ENCODE measurements around the gene CLMN. TPM values are rescaled to one million over a fixed set of nuclear protein-coding genes. Genes with fewer than 3 reads are reported as not detected.
A peak's percentile ranks its signal among the peaks of the same experiment; 100 is the strongest.

CLMN gene
- polyA plus RNA-seq, 6 donors from 2014 or later = 4.9 to 23.8 (median 12.7) TPM

DNA sequence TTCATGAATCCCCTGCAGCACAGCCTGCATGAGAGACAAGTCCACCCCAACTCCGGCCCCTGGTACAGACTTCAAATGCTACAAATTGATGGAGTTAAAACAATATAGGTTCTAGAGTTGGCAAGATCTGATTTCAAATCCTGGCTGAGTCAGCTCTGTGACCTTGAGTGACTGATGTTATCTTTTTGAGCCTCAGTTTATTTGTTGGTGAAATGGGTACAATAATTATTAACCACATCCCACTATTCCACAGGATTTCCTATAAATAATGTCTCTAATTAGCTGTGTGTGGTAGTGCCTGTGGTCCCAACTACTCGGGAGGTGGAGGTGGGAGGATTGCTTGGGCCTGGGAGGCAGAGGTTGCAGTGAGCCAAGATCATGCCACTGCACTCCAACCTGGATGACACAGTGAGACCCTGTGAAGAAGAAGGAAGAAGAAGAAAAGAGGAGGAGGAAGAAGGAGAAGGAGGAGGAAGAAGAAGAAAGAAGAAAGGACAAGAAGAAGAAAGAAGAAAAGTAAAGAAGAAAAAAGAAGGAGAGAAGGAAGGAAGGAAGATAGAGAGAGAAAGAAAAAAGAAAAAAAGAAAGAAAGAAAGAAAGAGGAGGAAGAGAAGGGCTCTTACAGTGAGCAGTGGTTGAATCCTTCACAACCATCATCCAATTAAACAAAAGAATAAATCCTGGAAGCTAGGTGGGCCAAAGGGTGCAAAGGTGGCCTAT, 122.7 kb downstream of the CLMN start:
- peaks cover 4 to 16% (median 14%) of the 10 kb centered on the region in 3 donors for H3K4me1 Mint-ChIP-seq
- H3K36me3 Mint-ChIP-seq = peaks cover 3 to 17% of the 10 kb centered on the region in 2 donors
- peak overlapping the region in 3 of 6 donors; percentile 16 to 81 (median 72) for H3K27ac Mint-ChIP-seq
- H3K27me3 Mint-ChIP-seq = no peaks in the 10 kb centered on the region
- ATAC-seq (ENCODE audit: low read depth in 2 of 2) (no peak), DNase-seq (no peak)
- no peak overlapping the region for H3K4me3 Mint-ChIP-seq
- H3K9me3 Mint-ChIP-seq = no peaks in the 10 kb centered on the region

DNA sequence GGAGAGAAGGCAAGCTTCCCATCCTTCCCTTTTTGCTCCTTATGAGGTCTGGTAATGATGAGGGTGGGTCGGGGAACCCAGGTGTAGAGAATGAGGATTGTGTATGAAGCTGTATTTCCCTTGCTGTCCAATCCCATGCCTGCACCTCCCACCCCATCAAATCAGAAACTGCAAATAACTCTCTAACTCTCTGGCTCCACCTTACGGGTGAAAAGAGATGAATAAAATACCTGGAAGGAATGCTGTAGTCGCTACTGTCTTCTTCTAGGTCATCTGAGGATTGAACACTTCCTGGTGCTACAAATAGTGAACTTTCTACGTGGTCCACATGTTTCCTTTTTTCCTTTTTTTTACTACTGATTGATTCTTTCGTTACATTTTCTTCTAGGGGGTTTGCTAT, 123.4 kb downstream of the CLMN start:
- no peaks in the 10 kb centered on the region for H3K9me3 Mint-ChIP-seq
- DNase-seq (peak; percentile 11), ATAC-seq (ENCODE audit: low read depth in 2 of 2) (peak; percentile 55 to 76)
- no peaks in the 10 kb centered on the region for H3K27me3 Mint-ChIP-seq
- H3K4me1 Mint-ChIP-seq = peaks cover 4 to 22% (median 14%) of the 10 kb centered on the region in 3 donors
- peaks cover 3 to 17% of the 10 kb centered on the region in 2 donors for H3K36me3 Mint-ChIP-seq
- peak overlapping the region in 1 of 6 donors; percentile 72 for H3K27ac Mint-ChIP-seq
- H3K4me3 Mint-ChIP-seq = no peak overlapping the region

DNA sequence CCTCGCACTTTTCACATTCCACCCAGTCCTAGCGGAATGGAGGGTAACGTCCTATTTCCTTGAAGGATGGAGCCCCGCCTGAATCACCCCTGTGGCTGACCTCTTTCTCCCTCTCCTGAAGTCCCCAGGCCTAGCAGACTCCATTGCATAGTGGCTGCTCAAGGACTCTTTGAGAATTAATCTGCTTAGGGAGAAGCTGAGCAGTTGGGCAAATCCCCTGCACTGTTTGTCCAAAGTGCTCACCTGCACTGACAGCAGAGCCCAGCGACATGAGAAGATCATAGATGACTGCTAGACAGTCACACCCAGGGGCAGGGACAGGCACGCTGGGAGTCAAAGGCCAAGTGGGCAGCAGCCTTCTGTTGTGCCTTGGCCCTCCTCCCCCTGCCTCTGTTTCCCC, 124.7 kb downstream of the CLMN start:
- H3K9me3 Mint-ChIP-seq = no peaks in the 10 kb centered on the region

DNA sequence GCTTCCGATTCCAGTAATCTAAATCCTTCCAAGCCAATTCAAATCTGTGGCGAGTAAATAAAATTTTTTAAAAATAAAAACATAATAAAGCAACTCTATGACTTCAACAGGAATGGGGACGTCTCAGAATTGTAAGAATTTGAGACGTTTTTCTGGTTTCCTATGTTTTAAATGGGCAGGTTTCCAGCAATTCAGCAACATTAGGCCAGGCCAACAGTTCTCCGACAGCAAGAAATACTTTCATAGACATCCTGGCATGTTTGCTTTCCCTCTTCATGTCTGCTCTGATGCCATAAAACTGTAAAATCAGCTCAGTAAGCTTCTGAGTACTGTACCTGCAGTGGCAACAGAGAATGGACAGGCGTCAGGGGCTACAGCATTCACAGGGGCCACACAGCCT, 126.6 kb downstream of the CLMN start:
- ATAC-seq (ENCODE audit: low read depth in 2 of 2) = no peak
- H3K4me3 Mint-ChIP-seq = no peak overlapping the region
- H3K4me1 Mint-ChIP-seq = peaks cover 4 to 22% (median 14%) of the 10 kb centered on the region in 3 donors
- H3K27ac Mint-ChIP-seq = peak overlapping the region in 1 of 6 donors; percentile 71
- peaks cover 12 to 13% of the 10 kb centered on the region in 2 donors for H3K36me3 Mint-ChIP-seq
- H3K27me3 Mint-ChIP-seq = no peaks in the 10 kb centered on the region
- peaks cover 0 to 8% (median under 1%) of the 10 kb centered on the region in 7 donors for H3K9me3 Mint-ChIP-seq
- DNase-seq = no peak

More for the DNA sequence above, 124.7 kb downstream of the CLMN start:
- Mint-ChIP-seq H3K4me3 (no peak overlapping the region), H3K4me1 (peaks cover 4 to 22% (median 14%) of the 10 kb centered on the region in 3 donors), H3K27me3 (no peaks in the 10 kb centered on the region), H3K36me3 (peaks cover 3 to 17% of the 10 kb centered on the region in 2 donors), H3K27ac (peak overlapping the region in 1 of 6 donors; percentile 42)
- ATAC-seq (ENCODE audit: low read depth in 2 of 2) (no peak), DNase-seq (no peak)

DNA sequence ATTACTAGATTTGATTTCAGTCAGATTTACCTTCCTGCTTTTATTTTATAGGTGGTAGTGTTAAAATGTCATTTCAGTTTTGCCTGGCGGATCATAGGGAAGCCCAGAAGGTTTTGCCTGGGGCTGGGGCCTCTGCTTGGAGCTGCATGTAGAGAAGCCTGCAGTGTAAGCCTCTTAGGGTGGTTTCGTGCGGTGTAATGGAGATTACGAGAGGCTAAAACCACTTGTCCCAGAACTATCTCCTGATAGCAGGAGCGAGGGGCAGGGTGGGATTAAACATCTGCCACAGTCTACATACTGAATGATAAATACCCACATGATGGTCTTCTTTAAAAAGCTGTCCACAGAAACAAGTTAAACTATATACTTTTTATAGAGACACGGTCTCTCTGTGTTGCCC, 127.4 kb downstream of the CLMN start:
- H3K27ac Mint-ChIP-seq = no peak overlapping the region
- peaks cover 0 to 14% (median 3%) of the 10 kb centered on the region in 7 donors for H3K9me3 Mint-ChIP-seq
- no peak overlapping the region for H3K4me3 Mint-ChIP-seq
- DNase-seq = no peak
- no peaks in the 10 kb centered on the region for H3K27me3 Mint-ChIP-seq
- peaks cover 4 to 19% (median 10%) of the 10 kb centered on the region in 3 donors for H3K4me1 Mint-ChIP-seq
- H3K36me3 Mint-ChIP-seq = peaks cover 17% of the 10 kb centered on the region in 2 donors
- no peak for ATAC-seq (ENCODE audit: low read depth in 2 of 2)

DNA sequence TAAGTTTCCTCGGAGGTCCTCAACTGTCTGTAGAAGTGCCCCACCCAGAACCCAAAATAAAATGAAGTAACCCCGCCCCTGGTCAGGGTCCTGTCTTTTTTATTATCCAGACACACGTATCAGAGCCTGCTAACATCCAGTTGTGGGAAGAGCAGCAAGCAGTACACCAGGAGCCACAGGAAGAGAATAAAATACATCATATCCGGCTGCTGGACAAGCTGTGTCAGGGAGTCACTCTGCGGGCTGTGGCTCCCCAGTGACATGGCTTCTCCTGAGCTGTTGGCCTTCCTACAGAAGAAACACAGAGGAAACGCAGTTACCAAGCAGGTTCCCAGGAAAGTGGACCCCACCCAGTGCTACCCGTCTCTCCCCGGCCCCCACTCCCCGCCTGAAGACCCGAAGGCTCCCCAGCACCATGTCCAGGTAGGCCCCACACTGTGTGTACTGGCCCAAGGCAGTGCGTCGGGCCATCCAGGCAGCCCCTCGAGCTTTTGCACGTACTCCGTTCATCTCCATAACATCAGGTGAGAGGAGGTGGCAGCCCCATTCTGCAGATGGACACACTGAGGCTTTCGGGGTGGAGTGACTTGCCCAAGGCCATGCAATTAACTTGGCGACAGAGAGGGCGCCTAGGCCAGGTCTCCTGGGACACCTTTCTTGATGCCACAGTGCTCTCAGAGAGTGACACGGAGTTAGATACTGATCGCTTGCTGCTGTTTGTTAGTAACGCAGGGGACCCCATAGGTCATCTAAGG, 128.1 kb downstream of the CLMN start:
- no peak overlapping the region for H3K4me3 Mint-ChIP-seq
- no peak for DNase-seq
- H3K36me3 Mint-ChIP-seq = peaks cover 17 to 21% of the 10 kb centered on the region in 2 donors
- peaks cover 0 to 4% (median 0%) of the 10 kb centered on the region in 3 donors for H3K27me3 Mint-ChIP-seq
- H3K4me1 Mint-ChIP-seq = peaks cover 4 to 12% (median 4%) of the 10 kb centered on the region in 3 donors
- peak overlapping the region in 3 of 6 donors; percentile 43 to 65 (median 56) for H3K27ac Mint-ChIP-seq
- H3K9me3 Mint-ChIP-seq = peaks cover 0 to 14% (median 3%) of the 10 kb centered on the region in 7 donors
- ATAC-seq (ENCODE audit: low read depth in 2 of 2) = no peak

DNA sequence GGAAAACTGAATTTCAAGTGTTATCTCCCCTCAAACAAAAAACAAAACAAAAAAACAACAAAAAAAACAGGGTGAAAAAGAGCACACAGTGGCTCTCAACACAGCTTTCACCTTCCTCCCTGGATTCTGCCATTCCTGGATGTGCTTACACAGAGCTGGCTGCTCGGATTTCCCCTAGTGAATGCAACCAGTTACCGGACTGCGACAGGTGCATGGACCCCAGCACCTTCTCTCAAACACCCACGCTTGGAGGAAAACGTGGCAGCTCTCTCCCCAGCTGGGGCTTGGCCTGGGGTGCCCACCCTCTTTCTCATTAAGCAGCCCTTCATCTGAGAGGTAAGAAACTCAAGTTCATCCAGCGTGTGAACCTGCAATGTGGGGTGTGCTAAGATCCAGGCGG, 128.9 kb downstream of the CLMN start:
- no peak for ATAC-seq (ENCODE audit: low read depth in 2 of 2)
- Mint-ChIP-seq H3K27ac (peak overlapping the region in 3 of 6 donors; percentile 52 to 82 (median 73)), H3K9me3 (peaks cover 0 to 14% (median 3%) of the 10 kb centered on the region in 7 donors)

DNA sequence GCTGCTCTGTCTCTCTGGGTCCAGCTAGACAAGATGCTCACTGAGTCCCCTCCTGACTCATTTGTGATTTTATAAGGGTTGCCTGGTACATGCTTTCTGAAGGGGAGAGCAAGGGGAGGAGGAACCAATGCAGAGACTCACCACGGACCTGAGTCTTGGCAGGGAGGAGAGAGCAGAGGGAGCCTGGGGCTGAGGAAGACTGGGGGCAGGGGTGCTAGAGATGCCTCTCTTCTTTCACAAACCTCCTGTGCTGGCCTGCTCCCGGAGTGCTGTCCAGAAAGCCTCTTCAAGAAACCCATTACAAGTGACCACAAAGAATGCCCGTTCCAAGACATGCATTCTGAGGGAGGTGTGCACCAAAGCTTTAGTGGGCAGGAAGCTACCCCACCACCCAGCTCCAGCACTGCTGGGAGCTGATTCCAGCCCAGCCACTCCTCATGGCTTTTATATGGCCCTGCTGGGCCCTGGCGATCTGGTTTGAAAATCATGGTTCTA, 129.3 kb downstream of the CLMN start:
- no peak for ATAC-seq (ENCODE audit: low read depth in 2 of 2)
- no peak overlapping the region for H3K4me3 Mint-ChIP-seq
- H3K27me3 Mint-ChIP-seq = peaks cover 5 to 15% (median 9%) of the 10 kb centered on the region in 3 donors
- H3K36me3 Mint-ChIP-seq = peaks cover 16 to 21% of the 10 kb centered on the region in 2 donors
- no peak for DNase-seq
- no peak overlapping the region for H3K27ac Mint-ChIP-seq
- H3K9me3 Mint-ChIP-seq = peaks cover 0 to 14% (median 3%) of the 10 kb centered on the region in 7 donors
- H3K4me1 Mint-ChIP-seq = peaks cover 8 to 15% (median 13%) of the 10 kb centered on the region in 3 donors

More for the DNA sequence above, 128.9 kb downstream of the CLMN start:
- Mint-ChIP-seq H3K36me3 (peaks cover 17 to 21% of the 10 kb centered on the region in 2 donors), H3K27me3 (peaks cover under 1 to 11% (median 5%) of the 10 kb centered on the region in 3 donors), H3K4me1 (peaks cover 3 to 10% (median 8%) of the 10 kb centered on the region in 3 donors), H3K4me3 (no peak overlapping the region)
- DNase-seq = no peak

DNA sequence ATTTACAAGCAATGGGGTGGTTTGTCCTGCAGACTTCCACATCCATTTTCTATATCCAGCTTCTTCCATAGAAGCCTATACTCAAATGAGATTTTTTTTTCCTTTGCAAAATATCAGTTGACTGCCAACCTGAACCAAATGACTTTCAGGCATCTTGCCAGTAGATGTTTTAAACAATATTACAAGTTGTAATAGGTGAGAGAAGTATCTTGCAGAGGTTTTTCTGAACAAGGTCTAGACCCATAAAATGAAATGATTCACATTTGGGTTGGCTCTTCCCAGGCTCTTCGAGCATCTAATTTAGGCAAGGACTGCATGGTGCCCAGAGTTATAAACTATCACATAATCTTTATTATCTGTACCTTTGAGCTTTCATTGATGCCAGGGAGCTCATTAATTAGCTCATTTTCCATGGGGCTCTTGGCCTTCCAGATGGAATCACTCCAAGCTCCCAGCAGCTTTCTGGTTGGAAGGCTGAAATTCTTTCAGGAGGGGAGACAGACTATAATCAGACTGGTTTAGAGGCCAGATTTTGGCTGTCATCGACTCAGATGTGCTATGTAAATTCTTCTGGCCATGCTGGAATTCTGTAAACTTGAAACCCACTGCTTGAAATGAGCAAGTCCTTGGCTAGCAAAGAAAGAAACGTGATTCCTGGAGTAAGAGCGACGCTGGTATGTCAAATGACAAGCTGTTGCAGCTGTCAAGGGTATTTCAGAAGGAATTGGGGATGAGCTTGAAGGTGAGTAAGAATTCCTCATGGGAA, 130.2 kb downstream of the CLMN start:
- ATAC-seq (ENCODE audit: low read depth in 2 of 2) = no peak
- no peak for DNase-seq
- Mint-ChIP-seq H3K4me1 (peaks cover 9 to 17% (median 14%) of the 10 kb centered on the region in 3 donors), H3K4me3 (no peak overlapping the region), H3K27me3 (peaks cover 5 to 23% (median 10%) of the 10 kb centered on the region in 3 donors), H3K9me3 (peaks cover 0 to 14% (median 3%) of the 10 kb centered on the region in 7 donors), H3K36me3 (peaks cover 9 to 21% of the 10 kb centered on the region in 2 donors), H3K27ac (no peak overlapping the region)

DNA sequence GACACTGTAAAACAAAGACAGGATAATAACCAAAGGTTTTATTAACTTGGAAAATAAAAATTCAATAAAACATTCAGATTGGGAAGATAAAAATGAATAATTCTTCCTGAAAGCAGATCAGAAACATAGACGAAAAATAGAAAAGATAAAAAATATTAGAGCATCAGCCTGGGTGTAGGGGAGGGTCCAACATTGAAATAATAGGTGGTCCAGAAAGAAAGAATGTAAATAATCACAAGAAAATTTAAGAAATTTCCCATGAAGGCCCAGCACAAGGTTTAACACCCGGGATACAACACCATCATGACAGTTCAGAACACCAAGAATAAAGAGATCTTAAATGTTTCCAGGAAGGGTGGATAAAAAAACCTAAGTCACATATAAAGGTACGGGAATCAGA, 131.3 kb downstream of the CLMN start:
- Mint-ChIP-seq H3K4me3 (no peak overlapping the region), H3K27me3 (peaks cover 5 to 28% (median 10%) of the 10 kb centered on the region in 3 donors), H3K9me3 (peaks cover 0 to 14% (median 3%) of the 10 kb centered on the region in 7 donors), H3K36me3 (peaks cover 9 to 21% of the 10 kb centered on the region in 2 donors), H3K4me1 (peaks cover 9 to 17% (median 14%) of the 10 kb centered on the region in 3 donors), H3K27ac (no peak overlapping the region)
- no peak for DNase-seq
- ATAC-seq (ENCODE audit: low read depth in 2 of 2) = no peak

DNA sequence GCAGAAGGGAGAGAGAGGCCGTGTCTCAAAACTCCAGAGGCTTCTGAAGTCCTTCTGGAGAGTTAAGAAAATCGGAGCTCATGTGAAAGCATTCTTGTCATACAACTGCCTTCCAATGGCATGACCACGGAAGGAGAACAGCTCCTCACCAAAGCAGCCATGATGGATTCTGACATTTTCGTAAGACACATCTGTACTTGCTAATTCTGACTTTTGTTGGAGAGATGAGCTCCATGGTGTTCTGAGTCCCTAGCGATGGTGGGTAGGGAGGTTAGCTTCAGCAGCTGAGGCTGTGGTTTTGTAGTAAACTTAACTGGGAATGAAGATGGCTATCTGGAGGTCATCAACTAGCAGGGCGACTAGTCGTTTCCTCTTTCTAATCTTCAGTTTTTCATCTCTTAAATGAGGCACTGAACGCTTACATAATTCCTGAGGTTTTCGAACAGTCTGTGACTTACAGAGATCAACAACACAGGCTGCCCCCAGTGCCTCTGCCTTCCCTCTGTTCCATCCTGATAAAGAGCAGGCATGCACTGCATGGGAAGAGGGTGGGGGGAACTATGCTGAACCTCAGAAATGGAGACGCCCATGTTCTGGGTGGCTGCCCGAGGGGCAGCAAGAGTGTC, 133.8 kb downstream of the CLMN start:
- peaks cover 18 to 21% of the 10 kb centered on the region in 2 donors for H3K36me3 Mint-ChIP-seq
- peaks cover 9 to 14% (median 11%) of the 10 kb centered on the region in 3 donors for H3K4me1 Mint-ChIP-seq
- peak overlapping the region in 3 of 8 donors; percentile 7 to 58 (median 42) for H3K4me3 Mint-ChIP-seq
- DNase-seq (no peak), ATAC-seq (ENCODE audit: low read depth in 2 of 2) (no peak)
- H3K27ac Mint-ChIP-seq = peak overlapping the region in 1 of 6 donors; percentile 52
- H3K9me3 Mint-ChIP-seq = peaks cover 0 to 14% (median 3%) of the 10 kb centered on the region in 7 donors
- peaks cover 5 to 28% (median 10%) of the 10 kb centered on the region in 3 donors for H3K27me3 Mint-ChIP-seq

DNA sequence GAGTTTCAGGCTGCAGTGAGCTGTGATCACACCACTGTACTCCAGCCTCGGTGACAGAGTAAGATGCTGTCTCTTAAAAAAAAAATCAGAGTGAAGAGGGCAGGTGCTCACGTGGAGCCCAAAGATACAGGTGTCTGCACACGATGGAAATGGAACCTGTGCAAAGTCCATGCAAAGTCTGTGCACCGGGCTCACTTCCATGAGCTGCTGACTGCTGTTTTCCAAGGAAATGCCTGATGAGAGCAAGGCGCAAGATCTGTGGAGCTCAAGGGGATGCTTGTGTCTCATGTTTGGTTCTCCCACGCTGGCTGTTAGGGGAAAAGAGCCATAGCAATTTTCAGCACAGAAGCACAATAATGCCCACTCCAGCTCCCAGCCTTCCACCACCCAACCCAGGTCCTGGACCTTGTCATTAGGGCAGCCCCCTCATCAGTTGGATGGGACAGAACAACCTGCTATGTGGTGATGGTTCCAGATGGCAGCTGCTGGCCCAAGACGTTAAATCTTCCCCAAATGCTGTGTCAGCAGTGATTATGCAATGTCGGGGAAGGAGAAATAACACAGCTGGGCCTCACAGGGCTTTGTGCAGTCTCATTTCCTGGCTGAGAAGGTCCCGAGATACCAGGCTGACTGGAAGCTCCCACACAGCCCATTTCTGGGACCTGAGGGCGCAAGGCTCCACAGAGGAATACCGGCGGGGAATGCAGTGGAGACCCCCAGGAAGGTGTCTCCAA, 134.5 kb downstream of the CLMN start:
- Mint-ChIP-seq H3K4me3 (peak overlapping the region in 2 of 8 donors; percentile 42 to 55), H3K27ac (no peak overlapping the region), H3K27me3 (peaks cover 5 to 28% (median 10%) of the 10 kb centered on the region in 3 donors), H3K36me3 (peaks cover 21 to 25% of the 10 kb centered on the region in 2 donors), H3K4me1 (peaks cover 9 to 14% (median 11%) of the 10 kb centered on the region in 3 donors), H3K9me3 (peaks cover 0 to 14% (median 3%) of the 10 kb centered on the region in 7 donors)
- ATAC-seq (ENCODE audit: low read depth in 2 of 2) = no peak
- no peak for DNase-seq
